KMS-11 (cell line): Measurements from ENCODE around the gene TM7SF2.
A peak's percentile ranks its signal among the peaks of the same experiment; 100 is the strongest.

ENCODE experiments used
- H2AFZ ChIP-seq: fragments of 200-600 bp; sonication (generic); 2 replicates; pipeline ENCODE4 v1.6.1; 2016; ENCODE audit warnings: antibody characterized with exemption, mixed run types, low read depth
- H3K27ac ChIP-seq: fragments of 200-600 bp; sonication (generic); 2 replicates; pipeline ENCODE4 v1.6.1; 2016; ENCODE audit warnings: mild to moderate bottlenecking, mixed run types
- H3K27me3 ChIP-seq: fragments of 200-600 bp; sonication (generic); 2 replicates; pipeline ENCODE4 v1.6.1; 2017; ENCODE audit warnings: mild to moderate bottlenecking, low read depth, mixed run types, moderate library complexity; ENCODE audit not compliant: insufficient read depth
- H3K36me3 ChIP-seq: fragments of 200-600 bp; sonication (generic); 2 replicates; pipeline ENCODE4 v1.6.1; 2017; ENCODE audit warnings: mild to moderate bottlenecking, mixed run types; ENCODE audit not compliant: insufficient read depth
- H3K4me1 ChIP-seq: fragments of 200-600 bp; sonication (generic); 2 replicates; pipeline ENCODE4 v1.6.1; 2016; ENCODE audit warnings: mild to moderate bottlenecking, low read depth, mixed run types; ENCODE audit not compliant: poor library complexity, severe bottlenecking
- H3K4me2 ChIP-seq: fragments of 200-600 bp; sonication (generic); 2 replicates; pipeline ENCODE4 v1.7.0; 2016; ENCODE audit warnings: mild to moderate bottlenecking, mixed run types
- H3K4me3 ChIP-seq: fragments of 200-600 bp; sonication (generic); IDR thresholded peaks from 2 replicates; pipeline ENCODE4 v1.6.1; 2017; ENCODE audit warnings: low read depth, low read length, mixed read lengths; ENCODE audit not compliant: insufficient read depth
- H3K79me2 ChIP-seq: fragments of 200-600 bp; sonication (generic); 2 replicates; pipeline ENCODE4 v1.6.1; 2016; ENCODE audit warnings: low read depth, mixed run types; ENCODE audit not compliant: insufficient read depth
- H3K9ac ChIP-seq: fragments of 200-600 bp; sonication (generic); 2 replicates; pipeline ENCODE4 v1.6.1; 2016; ENCODE audit warnings: mild to moderate bottlenecking, mixed run types
- H4K20me1 ChIP-seq: fragments of 200-600 bp; sonication (generic); 2 replicates; pipeline ENCODE4 v1.6.1; 2016; ENCODE audit warnings: mild to moderate bottlenecking, mixed run types; ENCODE audit not compliant: insufficient read depth
- CTCF ChIP-seq: fragments of 200-600 bp; sonication (generic); conservative IDR thresholded peaks from 2 replicates; pipeline ENCODE4 v1.6.1; 2017; ENCODE audit warnings: low read depth, mild to moderate bottlenecking, antibody characterized with exemption, low read length, moderate library complexity, mixed read lengths

TM7SF2 gene

GRCh38 chr11:65131895-65132237, 20.2 kb downstream of the TM7SF2 start:
- H4K20me1 ChIP-seq = no peaks in the 10 kb centered on the region

DNA sequence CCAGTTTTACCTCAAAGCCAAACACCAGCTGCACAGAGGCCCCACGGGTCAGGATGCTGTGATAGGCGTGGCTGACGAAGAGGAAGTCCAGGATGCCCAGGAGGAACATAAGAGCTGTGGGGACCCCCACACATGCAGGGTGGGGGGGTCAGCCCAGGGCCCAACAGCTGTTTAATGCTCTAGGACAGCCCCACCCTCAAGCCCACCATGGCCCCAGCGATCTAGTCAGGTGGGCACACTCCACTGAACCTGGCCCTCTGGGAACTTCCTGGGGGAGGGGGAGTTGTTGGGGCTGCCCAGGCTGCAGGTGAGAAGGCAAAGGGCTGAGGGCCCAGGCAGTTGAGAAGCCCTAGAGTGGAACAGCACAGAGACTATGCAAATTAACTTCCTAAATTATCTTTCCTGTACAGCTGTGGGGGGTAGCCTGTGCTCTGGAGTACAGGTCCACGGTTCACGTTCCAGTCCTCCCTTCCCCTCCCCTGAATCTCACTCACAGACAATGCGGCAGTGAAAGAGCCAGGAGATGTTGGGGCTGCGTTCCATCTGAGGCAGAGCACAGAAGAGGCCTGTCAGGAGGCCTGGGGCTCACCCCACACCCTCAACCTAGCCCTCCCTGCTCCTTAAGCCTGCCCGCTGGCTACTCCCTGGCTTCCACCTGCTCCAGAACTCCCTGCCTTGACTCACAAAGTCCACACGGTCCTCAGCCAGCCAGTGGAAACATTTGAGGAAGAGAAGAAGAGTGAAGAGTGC, 20.7 kb downstream of the TM7SF2 start:
- peaks cover 25% of the 10 kb centered on the region for H3K4me1 ChIP-seq
- peak overlapping the region; percentile 80; the same call in 1 of the 2 replicates for H3K4me2 ChIP-seq
- H3K4me3 ChIP-seq = no peak overlapping the region
- H3K27ac ChIP-seq = no peak overlapping the region
- no peak for TF ChIP-seq CTCF
- H2AFZ ChIP-seq = no peak overlapping the region
- H3K79me2 ChIP-seq = peaks cover 14% of the 10 kb centered on the region
- no peak overlapping the region for H3K9ac ChIP-seq
- no peaks in the 10 kb centered on the region for H4K20me1 ChIP-seq
- no peaks in the 10 kb centered on the region for H3K27me3 ChIP-seq
- H3K36me3 ChIP-seq = no peaks in the 10 kb centered on the region

More at GRCh38 chr11:65131895-65132237, 20.2 kb downstream of the TM7SF2 start:
- no peaks in the 10 kb centered on the region; the same call in 1 of the 2 replicates for H3K36me3 ChIP-seq
- no peak overlapping the region for H3K27ac ChIP-seq
- H3K4me3 ChIP-seq = no peak overlapping the region
- peaks cover 25% of the 10 kb centered on the region for H3K4me1 ChIP-seq
- TF ChIP-seq CTCF = no peak
- H3K79me2 ChIP-seq = peaks cover 14% of the 10 kb centered on the region
- H3K9ac ChIP-seq = no peak overlapping the region
- no peak overlapping the region for H3K4me2 ChIP-seq
- H2AFZ ChIP-seq = no peak overlapping the region
- no peaks in the 10 kb centered on the region for H3K27me3 ChIP-seq

DNA sequence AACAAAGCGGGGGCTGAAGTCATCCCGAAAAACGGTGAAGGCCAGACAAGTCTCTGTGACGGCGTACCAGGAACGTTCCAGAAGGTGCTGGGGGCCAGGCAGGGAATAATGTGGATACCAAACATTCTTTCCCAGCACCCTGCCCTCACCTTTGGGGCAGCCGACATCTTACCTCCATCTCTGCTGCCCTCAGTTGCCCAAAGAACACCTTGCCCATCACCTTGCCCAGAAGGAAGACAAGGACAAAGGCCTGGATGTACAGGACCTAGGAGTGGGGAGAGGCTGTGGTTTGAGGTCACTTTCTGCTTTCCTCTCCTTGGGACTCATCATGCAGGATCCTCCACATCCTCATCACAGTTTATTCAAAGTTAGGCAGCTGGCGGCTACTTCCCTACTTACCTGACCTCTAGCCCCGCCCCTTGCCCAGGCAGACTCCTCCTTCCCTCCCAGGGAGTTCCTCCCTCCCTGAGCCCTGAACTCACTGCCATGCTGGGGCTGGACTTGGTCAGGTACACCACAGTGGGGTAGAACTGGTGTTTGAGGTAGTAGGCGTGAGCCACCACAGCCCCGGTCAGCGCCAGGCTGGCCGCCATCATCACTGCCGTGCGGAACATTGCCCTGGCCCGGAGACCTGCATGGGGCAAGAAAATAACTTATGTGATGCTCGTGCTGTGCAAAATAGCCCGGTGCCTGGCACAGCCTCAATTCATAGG, 21.5 kb downstream of the TM7SF2 start:
- H4K20me1 ChIP-seq = no peaks in the 10 kb centered on the region
- peak overlapping the region; percentile 80 for H3K4me2 ChIP-seq
- H3K9ac ChIP-seq = peak overlapping the region; percentile 99
- peaks cover 14% of the 10 kb centered on the region for H3K79me2 ChIP-seq
- H3K27ac ChIP-seq = peak overlapping the region; percentile 94
- peaks cover 25% of the 10 kb centered on the region for H3K4me1 ChIP-seq
- H3K4me3 ChIP-seq = no peak overlapping the region
- H2AFZ ChIP-seq = no peak overlapping the region
- no peak for TF ChIP-seq CTCF
- H3K27me3 ChIP-seq = no peaks in the 10 kb centered on the region
- H3K36me3 ChIP-seq = no peaks in the 10 kb centered on the region

- Histone ChIP-seq H3K36me3 (no peaks in the 10 kb centered on the region), H4K20me1 (no peaks in the 10 kb centered on the region), H3K27ac (peak overlapping the region; percentile 94), H2AFZ (peak overlapping the region; percentile 48; the same call in 1 of the 2 replicates), H3K27me3 (no peaks in the 10 kb centered on the region), H3K4me2 (peak overlapping the region; percentile 80), H3K9ac (peak overlapping the region; percentile 99), H3K79me2 (peaks cover 14% of the 10 kb centered on the region), H3K4me3 (no peak overlapping the region), H3K4me1 (peaks cover 25% of the 10 kb centered on the region)
- TF ChIP-seq CTCF = no peak
These were observed 22.1 kb downstream of the TM7SF2 start for GRCh38 chr11:65133724-65134123.
